Right atrium auricular region (tissue), 2 donors: ENCODE data around the gene MINK1. TPM values are rescaled to one million over a fixed set of nuclear protein-coding genes. Genes with fewer than 3 reads are reported as not detected.

Experiments
- DNase-seq: peaks from one replicate; pipeline ENCODE4 v3.0.0-alpha.2; 2019; ENCODE audit warnings: low spot score
- H3K27ac ChIP-seq, 2 donors: fragments of 200-600 bp; sonication (generic); 1 replicate in 1 of 2; 2 replicates in 1 of 2; pipeline ENCODE4 v1.5.1; 2016 to 2019
- H3K27me3 ChIP-seq, 2 donors: fragments of 200-600 bp; sonication (generic); one replicate each; pipeline versions ENCODE4 v1.5.1 to v1.6.0; 2017 to 2019
- H3K36me3 ChIP-seq: fragments of 200-600 bp; sonication (generic); one replicate; pipeline ENCODE4 v1.5.1; 2016
- H3K4me1 ChIP-seq, 2 donors: fragments of 200-600 bp; sonication (generic); one replicate each; pipeline versions ENCODE4 v1.5.1 to v1.6.0; 2017 to 2019
- H3K4me3 ChIP-seq, 2 donors: fragments of 200-600 bp; sonication (generic); 1 replicate in 1 of 2; 2 replicates in 1 of 2; pipeline ENCODE4 v1.5.1; 2017 to 2019; ENCODE audit warnings: mild to moderate bottlenecking in 1 of 2, moderate library complexity in 1 of 2
- H3K9me3 ChIP-seq, 2 donors: fragments of 200-600 bp; sonication (generic); one replicate each; pipeline ENCODE4 v1.5.1; 2019
- CTCF ChIP-seq, 2 donors: fragments of 200-600 bp; sonication (generic); IDR thresholded peaks; one replicate each; pipeline ENCODE4 v1.5.1; 2019; ENCODE audit warnings: antibody characterized with exemption in 2 of 2
- total RNA-seq, 2 donors: library from RNA; depleted of rRNA; stranded (reverse); fragments of >200 nt; gene quantifications; one replicate each; pipeline ENCODE4 v1.1.0, GENCODE V29; 2016

The MINK1 gene
- 10 to 100 TPM; 20.9 to 22.2 TPM for total RNA-seq

GRCh38 chr17:4833178-4833940, at the start of gene MINK1:
MINK1 (plus strand) TSS chr17:4833340; CDS start chr17:4833584, 244 bp downstream.
- H3K36me3 ChIP-seq: no peaks in the 10 kb centered on the region
- no peaks in the 10 kb centered on the region for H3K27me3 ChIP-seq
- peak within 1 kb of the TSS; percentile 76 to 99 for H3K4me3 ChIP-seq
- peaks cover 0 to 48% of the 10 kb centered on the region in 2 donors for H3K4me1 ChIP-seq
- no peaks in the 10 kb centered on the region for H3K9me3 ChIP-seq
- DNase-seq: peak; percentile 88
- TF ChIP-seq CTCF (IDR thresholded peaks at IDR 0.05): no peak
- peak within 1 kb of the TSS; percentile 88 to 94 for H3K27ac ChIP-seq

GRCh38 chr17:4785311-4786105, 47.6 kb upstream of the MINK1 start:
- Histone ChIP-seq H3K27ac (no peak overlapping the region), H3K4me1 (peaks cover 0 to 40% of the 10 kb centered on the region in 2 donors), H3K36me3 (no peaks in the 10 kb centered on the region), H3K9me3 (no peaks in the 10 kb centered on the region), H3K4me3 (peak overlapping the region; percentile 4 to 36), H3K27me3 (no peaks in the 10 kb centered on the region)
- TF ChIP-seq CTCF (IDR thresholded peaks at IDR 0.05): no peak
- DNase-seq: no peak

GRCh38 chr17:4786106-4786511, 47.0 kb upstream of the MINK1 start, which contains the start of gene VMO1:
VMO1 (minus strand) TSS chr17:4786364; CDS start chr17:4786352, 12 bp downstream.
- no peaks in the 10 kb centered on the region for H3K9me3 ChIP-seq
- H3K4me1 ChIP-seq: peaks cover 0 to 44% of the 10 kb centered on the region in 2 donors
- H3K27ac ChIP-seq: no peak within 1 kb of the TSS
- no peak for DNase-seq
- no peaks in the 10 kb centered on the region for H3K27me3 ChIP-seq
- no peaks in the 10 kb centered on the region for H3K36me3 ChIP-seq
- no peak for TF ChIP-seq CTCF (IDR thresholded peaks at IDR 0.05)
- H3K4me3 ChIP-seq: peak within 1 kb of the TSS; percentile 4 to 36

- Histone ChIP-seq H3K4me3 (peak overlapping the region; percentile 4 to 36), H3K27me3 (no peaks in the 10 kb centered on the region), H3K36me3 (no peaks in the 10 kb centered on the region), H3K4me1 (peaks cover 0 to 44% of the 10 kb centered on the region in 2 donors), H3K27ac (no peak overlapping the region), H3K9me3 (no peaks in the 10 kb centered on the region)
- TF ChIP-seq CTCF (IDR thresholded peaks at IDR 0.05): no peak
- DNase-seq: no peak
These were observed 46.6 kb upstream of the MINK1 start for GRCh38 chr17:4786516-4786915.

GRCh38 chr17:4788159-4788806, 44.9 kb upstream of the MINK1 start:
- Histone ChIP-seq H3K27me3 (no peaks in the 10 kb centered on the region), H3K27ac (no peak overlapping the region), H3K9me3 (no peaks in the 10 kb centered on the region), H3K4me1 (peaks cover 0 to 44% of the 10 kb centered on the region in 2 donors), H3K36me3 (no peaks in the 10 kb centered on the region), H3K4me3 (no peak overlapping the region)
- no peak for TF ChIP-seq CTCF (IDR thresholded peaks at IDR 0.05)
- no peak for DNase-seq
